ENCODE results near the gene TRPM8. TPM values are rescaled to one million over a fixed set of nuclear protein-coding genes. Genes with fewer than 3 reads are reported as not detected.

TRPM8 gene
- total RNA-seq, 6 experiments from 2014 or later, result 23.9 to 99.5 (median 48.6) TPM

DNA sequence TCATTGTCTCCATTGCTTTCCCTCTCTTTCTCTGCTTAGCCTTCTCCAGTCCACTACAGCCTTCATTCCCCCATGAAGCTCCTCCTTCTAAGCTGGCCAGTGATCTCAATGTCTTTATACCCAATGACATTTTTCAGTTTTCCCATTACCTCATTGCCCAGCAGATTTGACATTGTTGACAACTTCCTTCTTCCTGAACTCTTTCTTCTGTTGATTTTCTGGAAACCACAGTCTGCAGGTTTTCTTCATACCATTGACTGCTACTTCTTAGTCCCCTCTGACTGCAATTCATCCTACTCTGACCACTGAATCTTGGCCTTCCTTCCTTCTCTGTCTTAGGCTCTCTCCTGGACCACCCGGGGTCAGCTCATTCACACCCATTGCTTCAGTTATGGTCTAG lies 110.5 kb downstream of the TRPM8 start:
- DNase-seq (no peak), ATAC-seq (no peak)
- no peaks in the 10 kb centered on the region for H3K9me3 ChIP-seq
- no peaks in the 10 kb centered on the region for H3K36me3 ChIP-seq
- no peak overlapping the region for H3K27ac ChIP-seq
- intact Hi-C loops (cut with DNase I), result no loop called here
- H3K4me3 ChIP-seq, result no peak overlapping the region
- no peaks in the 10 kb centered on the region for H3K27me3 ChIP-seq
- peaks cover 0 to 1% (median 0%) of the 10 kb centered on the region in 4 donors for H3K4me1 ChIP-seq
- WGBS (ENCODE audit: insufficient coverage, low coverage, low lambda C conversion rate, missing lambda C conversion rate), result 75% methylated on average over 1 of the region's 1 CpG
- TF ChIP-seq POLR2A (IDR thresholded peaks at IDR 0.05), result no peak
- TF ChIP-seq, protein P1, sequence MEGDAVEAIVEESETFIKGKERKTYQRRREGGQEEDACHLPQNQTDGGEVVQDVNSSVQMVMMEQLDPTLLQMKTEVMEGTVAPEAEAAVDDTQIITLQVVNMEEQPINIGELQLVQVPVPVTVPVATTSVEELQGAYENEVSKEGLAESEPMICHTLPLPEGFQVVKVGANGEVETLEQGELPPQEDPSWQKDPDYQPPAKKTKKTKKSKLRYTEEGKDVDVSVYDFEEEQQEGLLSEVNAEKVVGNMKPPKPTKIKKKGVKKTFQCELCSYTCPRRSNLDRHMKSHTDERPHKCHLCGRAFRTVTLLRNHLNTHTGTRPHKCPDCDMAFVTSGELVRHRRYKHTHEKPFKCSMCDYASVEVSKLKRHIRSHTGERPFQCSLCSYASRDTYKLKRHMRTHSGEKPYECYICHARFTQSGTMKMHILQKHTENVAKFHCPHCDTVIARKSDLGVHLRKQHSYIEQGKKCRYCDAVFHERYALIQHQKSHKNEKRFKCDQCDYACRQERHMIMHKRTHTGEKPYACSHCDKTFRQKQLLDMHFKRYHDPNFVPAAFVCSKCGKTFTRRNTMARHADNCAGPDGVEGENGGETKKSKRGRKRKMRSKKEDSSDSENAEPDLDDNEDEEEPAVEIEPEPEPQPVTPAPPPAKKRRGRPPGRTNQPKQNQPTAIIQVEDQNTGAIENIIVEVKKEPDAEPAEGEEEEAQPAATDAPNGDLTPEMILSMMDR (IDR thresholded peaks at IDR 0.05), result no peak

DNA sequence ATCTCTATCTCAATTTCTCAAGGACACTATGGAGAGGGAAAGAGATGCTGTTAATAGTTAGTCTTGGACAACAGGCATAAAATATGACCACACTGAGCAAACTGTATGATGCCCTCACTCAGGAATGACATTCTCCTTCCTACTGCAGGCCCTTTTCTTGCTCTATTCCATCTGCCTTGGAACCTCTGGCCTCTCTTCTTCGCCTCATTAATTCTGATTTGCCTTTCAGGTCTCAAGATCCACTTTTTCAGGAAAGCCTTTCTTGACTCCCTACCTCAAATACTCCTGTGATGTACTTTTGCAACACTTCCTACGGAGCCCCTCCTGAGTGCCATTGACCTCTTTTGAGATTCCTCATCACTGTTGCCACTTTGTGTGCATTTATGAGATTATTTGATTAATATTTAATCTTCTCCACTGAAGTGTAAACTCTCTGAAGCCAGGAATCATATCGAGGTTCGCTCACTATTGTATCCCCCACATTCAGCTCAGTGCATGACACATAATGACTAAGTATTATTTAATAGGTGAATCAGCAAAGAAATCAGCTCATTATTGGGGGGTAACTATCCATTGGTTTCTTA lies 112.1 kb downstream of the TRPM8 start:
- Histone ChIP-seq H3K27ac (no peak overlapping the region), H3K9me3 (no peaks in the 10 kb centered on the region), H3K4me3 (no peak overlapping the region), H3K36me3 (no peaks in the 10 kb centered on the region), H3K27me3 (no peaks in the 10 kb centered on the region), H3K4me1 (no peaks in the 10 kb centered on the region)
- no peak for TF ChIP-seq POLR2A (IDR thresholded peaks at IDR 0.05)
- TF ChIP-seq, protein P1 (IDR thresholded peaks at IDR 0.05), result no peak
- ATAC-seq, result no peak
- intact Hi-C loops (cut with DNase I), result no loop called here
- 73% methylated on average over 4 of the region's 4 CpGs for WGBS (ENCODE audit: insufficient coverage, low coverage, low lambda C conversion rate, missing lambda C conversion rate)
- no peak for DNase-seq

DNA sequence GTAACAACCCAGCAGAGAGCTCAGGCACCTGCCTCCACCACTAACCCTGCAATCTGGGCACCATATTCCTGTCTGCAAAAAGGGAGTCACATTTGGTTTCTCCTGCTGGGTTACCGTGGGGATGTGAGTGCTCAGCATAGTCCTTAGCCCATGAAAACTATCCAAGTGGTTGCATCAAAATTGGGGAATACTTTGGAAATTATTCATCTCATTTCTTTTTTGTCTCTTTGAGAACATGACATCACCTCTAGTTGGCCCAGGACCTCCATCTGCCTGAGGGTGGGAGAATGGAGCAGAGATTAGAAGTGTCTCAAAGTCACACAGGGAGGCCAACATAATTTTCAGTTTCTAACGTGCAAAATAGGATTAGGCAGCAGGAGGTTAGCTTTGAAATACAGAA lies 114.0 kb downstream of the TRPM8 start:
- 50% methylated on average over 2 of the region's 2 CpGs for WGBS (ENCODE audit: insufficient coverage, low coverage, low lambda C conversion rate, missing lambda C conversion rate)
- TF ChIP-seq POLR2A (IDR thresholded peaks at IDR 0.05), result no peak
- TF ChIP-seq, protein P1 (IDR thresholded peaks at IDR 0.05), result no peak
- ATAC-seq, result no peak

DNA sequence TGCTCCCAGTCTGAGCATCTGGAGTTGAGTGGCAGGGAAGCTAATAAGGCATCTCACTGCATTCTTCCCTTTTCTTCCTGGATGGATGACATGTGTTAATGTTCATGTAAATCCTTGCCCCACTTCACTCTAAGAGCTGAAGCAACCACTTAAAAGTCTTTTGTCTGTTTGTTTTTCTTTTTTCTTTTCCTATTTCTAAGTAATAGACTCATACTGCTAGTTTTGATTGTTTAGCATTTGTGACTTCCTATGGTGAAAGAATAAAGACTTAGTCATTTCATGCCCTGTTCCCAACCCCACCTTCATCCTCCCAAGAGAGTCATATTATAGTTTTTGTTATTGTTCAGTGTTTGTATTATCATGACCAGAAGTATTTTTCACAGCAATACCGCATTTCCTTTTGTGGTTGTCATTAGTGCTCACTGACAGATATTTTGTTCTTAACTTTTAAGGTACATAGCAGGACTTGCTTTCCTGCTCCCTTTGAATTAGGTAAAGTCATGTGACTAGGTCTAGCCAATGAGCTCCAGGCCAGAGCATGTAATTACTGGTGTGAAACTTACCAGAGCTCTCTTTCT lies 115.2 kb downstream of the TRPM8 start:
- intact Hi-C loops (cut with DNase I), result no loop called here
- ATAC-seq (peak in 3 of 4 donors; percentile 21 to 45 (median 43)), DNase-seq (no peak)
- no peak for TF ChIP-seq POLR2A (IDR thresholded peaks at IDR 0.05)
- TF ChIP-seq, protein P1 (IDR thresholded peaks at IDR 0.05), result no peak
- Histone ChIP-seq H3K4me3 (no peak overlapping the region), H3K4me1 (no peaks in the 10 kb centered on the region), H3K27me3 (no peaks in the 10 kb centered on the region), H3K27ac (no peak overlapping the region), H3K36me3 (no peaks in the 10 kb centered on the region), H3K9me3 (no peaks in the 10 kb centered on the region)
- WGBS (ENCODE audit: insufficient coverage, low coverage, low lambda C conversion rate, missing lambda C conversion rate), result 86% methylated on average over 1 of the region's 1 CpG

More for the DNA sequence above, 114.0 kb downstream of the TRPM8 start:
- DNase-seq, result no peak
- no peak overlapping the region for H3K4me3 ChIP-seq
- H3K27ac ChIP-seq, result no peak overlapping the region
- no peaks in the 10 kb centered on the region for H3K4me1 ChIP-seq
- intact Hi-C loops (cut with DNase I), result no loop called here
- no peaks in the 10 kb centered on the region for H3K9me3 ChIP-seq
- no peaks in the 10 kb centered on the region for H3K27me3 ChIP-seq
- no peaks in the 10 kb centered on the region for H3K36me3 ChIP-seq

Data from right lobe of liver (tissue), 6 donors.